AG10803 (cell line): ENCODE measurements around the gene CCDC159.

Experiments
- DNase-seq: peaks from one replicate; pipeline ENCODE4 v3.0.0; 2010; ENCODE audit warnings: low read depth
- H3K4me3 ChIP-seq: 2 replicates; pipeline ENCODE4 v1.5.1; 2011; ENCODE audit warnings: mild to moderate bottlenecking, low read length, control low read depth
- CTCF ChIP-seq: conservative IDR thresholded peaks from 2 replicates; pipeline ENCODE4 v1.5.1; 2011; ENCODE audit warnings: mild to moderate bottlenecking, low read length, control low read depth, inconsistent platforms

The CCDC159 gene

GRCh38 chr19:11379857-11380350 lies 33.6 kb downstream of the CCDC159 start:
- DNase-seq: no peak
- H3K4me3 ChIP-seq: no peak overlapping the region
- no peak for TF ChIP-seq CTCF

- DNase-seq: peak; percentile 89
- peak overlapping the region; percentile 73 for H3K4me3 ChIP-seq
- peak; percentile 67 for TF ChIP-seq CTCF
Observed at GRCh38 chr19:11380653-11381537, 34.6 kb downstream of the CCDC159 start.

GRCh38 chr19:11382898-11383705 lies 36.8 kb downstream of the CCDC159 start:
- DNase-seq: no peak
- no peak overlapping the region; the same call in 1 of the 2 replicates for H3K4me3 ChIP-seq
- peak; percentile 58 for TF ChIP-seq CTCF

- no peak for DNase-seq
- H3K4me3 ChIP-seq: no peak overlapping the region
- no peak for TF ChIP-seq CTCF
Observed at GRCh38 chr19:11383706-11384048, 37.4 kb downstream of the CCDC159 start.

GRCh38 chr19:11384778-11385129 lies 38.4 kb downstream of the CCDC159 start:
- no peak for DNase-seq
- no peak for TF ChIP-seq CTCF
- no peak overlapping the region for H3K4me3 ChIP-seq

- H3K4me3 ChIP-seq: no peak overlapping the region
- no peak for DNase-seq
- no peak for TF ChIP-seq CTCF
Observed at GRCh38 chr19:11387162-11388034, 41.1 kb downstream of the CCDC159 start.
